ENCODE results near the gene TSPO2. TPM values are rescaled to one million over a fixed set of nuclear protein-coding genes. Genes with fewer than 3 reads are reported as not detected.

Gene TSPO2
- polyA plus RNA-seq, 3 donors, result not detected

DNA sequence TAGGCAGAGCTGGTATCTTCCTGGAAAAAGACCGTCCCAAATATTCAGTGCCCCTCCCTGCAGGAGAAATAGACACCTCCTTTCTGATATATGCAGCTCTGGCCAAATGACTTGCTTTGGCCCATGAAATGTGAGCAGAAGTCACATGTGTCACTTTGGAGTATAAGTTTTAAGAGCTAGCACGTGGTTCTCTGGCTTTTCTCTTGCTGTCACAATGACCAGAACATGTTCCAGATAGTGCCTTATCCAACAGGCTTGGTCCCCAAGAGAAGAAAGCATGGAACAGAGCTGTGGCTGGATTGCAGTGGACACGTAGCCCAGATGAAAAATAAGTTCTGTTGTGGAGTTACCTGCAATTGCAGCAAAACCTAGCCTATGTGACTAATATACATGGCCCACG, 43.6 kb upstream of the TSPO2 start:
- no peak overlapping the region for H3K4me3 Mint-ChIP-seq
- DNase-seq, result no peak
- Histone ChIP-seq H4K20me1 (ENCODE audit: insufficient read depth, low read length) (no peaks in the 10 kb centered on the region), H3K27ac (ENCODE audit: low read depth in 1 of 2, low read length in 2 of 2) (no peak overlapping the region), H3K4me3 (replicated peaks in 1 of 3; ENCODE audit: low read depth in 2 of 3, low read length in 3 of 3) (no peak overlapping the region), H3K79me2 (ENCODE audit: insufficient read depth, low read length) (no peaks in the 10 kb centered on the region), H2AFZ (ENCODE audit: insufficient read depth, low read depth, low read length, poor library complexity, severe bottlenecking) (no peak overlapping the region), H3K27me3 (ENCODE audit: control insufficient read depth in 2 of 2, insufficient read depth in 2 of 2, low read length in 2 of 2) (no peaks in the 10 kb centered on the region), H3K9ac (ENCODE audit: insufficient read depth, low read length, poor library complexity, severe bottlenecking) (no peak overlapping the region), H3K4me2 (replicated peaks; ENCODE audit: extremely low read depth, low read length, poor library complexity, severe bottlenecking) (no peak overlapping the region), H3K9me3 (replicated peaks in 1 of 2; ENCODE audit: control insufficient read depth in 1 of 2, insufficient read depth in 1 of 2, low read length in 2 of 2) (no peaks in the 10 kb centered on the region), H3K36me3 (replicated peaks in 1 of 2; ENCODE audit: control insufficient read depth in 1 of 2, insufficient read depth in 2 of 2, low read length in 2 of 2) (no peaks in the 10 kb centered on the region), H3K4me1 (ENCODE audit: control insufficient read depth in 1 of 2, insufficient read depth in 2 of 2, low read length in 2 of 2) (no peaks in the 10 kb centered on the region)
- WGBS (ENCODE audit: insufficient coverage), result 90% methylated on average over 1 of the region's 4 CpGs
- intact Hi-C loops (cut with micrococcal nuclease), result no loop called here
- no peaks in the 10 kb centered on the region for H3K4me1 Mint-ChIP-seq
- H3K27ac Mint-ChIP-seq, result no peak overlapping the region
- TF ChIP-seq, protein P1, sequence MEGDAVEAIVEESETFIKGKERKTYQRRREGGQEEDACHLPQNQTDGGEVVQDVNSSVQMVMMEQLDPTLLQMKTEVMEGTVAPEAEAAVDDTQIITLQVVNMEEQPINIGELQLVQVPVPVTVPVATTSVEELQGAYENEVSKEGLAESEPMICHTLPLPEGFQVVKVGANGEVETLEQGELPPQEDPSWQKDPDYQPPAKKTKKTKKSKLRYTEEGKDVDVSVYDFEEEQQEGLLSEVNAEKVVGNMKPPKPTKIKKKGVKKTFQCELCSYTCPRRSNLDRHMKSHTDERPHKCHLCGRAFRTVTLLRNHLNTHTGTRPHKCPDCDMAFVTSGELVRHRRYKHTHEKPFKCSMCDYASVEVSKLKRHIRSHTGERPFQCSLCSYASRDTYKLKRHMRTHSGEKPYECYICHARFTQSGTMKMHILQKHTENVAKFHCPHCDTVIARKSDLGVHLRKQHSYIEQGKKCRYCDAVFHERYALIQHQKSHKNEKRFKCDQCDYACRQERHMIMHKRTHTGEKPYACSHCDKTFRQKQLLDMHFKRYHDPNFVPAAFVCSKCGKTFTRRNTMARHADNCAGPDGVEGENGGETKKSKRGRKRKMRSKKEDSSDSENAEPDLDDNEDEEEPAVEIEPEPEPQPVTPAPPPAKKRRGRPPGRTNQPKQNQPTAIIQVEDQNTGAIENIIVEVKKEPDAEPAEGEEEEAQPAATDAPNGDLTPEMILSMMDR (IDR thresholded peaks at IDR 0.05), result no peak
- no peaks in the 10 kb centered on the region for H3K36me3 Mint-ChIP-seq
- peaks cover 5 to 16% (median 15%) of the 10 kb centered on the region in 3 donors for H3K27me3 Mint-ChIP-seq (ENCODE audit: low read depth in 3 of 3)
- H3K9me3 Mint-ChIP-seq, result no peaks in the 10 kb centered on the region

DNA sequence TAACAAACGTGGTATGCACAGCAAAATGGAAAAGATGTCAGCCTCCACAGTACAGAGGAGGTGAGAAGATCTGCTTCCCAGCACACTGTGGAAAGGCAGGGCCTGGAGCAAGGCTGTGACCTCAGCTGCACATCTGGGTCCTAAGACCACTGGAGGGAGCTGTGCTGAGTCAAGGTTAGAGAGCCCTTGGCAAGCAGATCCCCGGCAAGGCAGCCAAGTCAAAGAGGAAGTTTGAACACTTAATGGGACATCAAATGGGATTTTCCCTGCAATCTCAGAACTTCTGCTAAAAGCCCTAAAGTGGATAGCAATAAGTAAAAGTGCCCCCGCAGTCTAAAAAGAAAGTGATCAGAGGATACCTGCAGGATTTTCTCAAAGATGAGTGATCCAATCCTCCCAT, 42.7 kb upstream of the TSPO2 start:
- H3K9me3 ChIP-seq (replicated peaks in 1 of 2; ENCODE audit: control insufficient read depth in 1 of 2, insufficient read depth in 1 of 2, low read length in 2 of 2), result no peaks in the 10 kb centered on the region
- H3K27me3 Mint-ChIP-seq (ENCODE audit: low read depth in 3 of 3), result peaks cover 4 to 16% (median 12%) of the 10 kb centered on the region in 3 donors
- peak overlapping the region in 1 of 2 donors; percentile 2 for H3K4me3 Mint-ChIP-seq
- TF ChIP-seq, protein P1 (IDR thresholded peaks at IDR 0.05), result peak; percentile 27
- H3K36me3 Mint-ChIP-seq, result no peaks in the 10 kb centered on the region
- H3K4me2 ChIP-seq (replicated peaks; ENCODE audit: extremely low read depth, low read length, poor library complexity, severe bottlenecking), result no peak overlapping the region
- DNase-seq, result peak; percentile 45 to 87 (median 55)
- H3K27ac Mint-ChIP-seq, result peak overlapping the region in 1 of 7 donors; percentile 47
- no peaks in the 10 kb centered on the region for H3K4me1 Mint-ChIP-seq
- no peaks in the 10 kb centered on the region for H3K79me2 ChIP-seq (ENCODE audit: insufficient read depth, low read length)
- H4K20me1 ChIP-seq (ENCODE audit: insufficient read depth, low read length), result no peaks in the 10 kb centered on the region
- H2AFZ ChIP-seq (ENCODE audit: insufficient read depth, low read depth, low read length, poor library complexity, severe bottlenecking), result no peak overlapping the region
- WGBS (ENCODE audit: insufficient coverage), result no CpG with 5 or more reads among the region's 3 CpGs
- H3K4me3 ChIP-seq (replicated peaks in 1 of 3; ENCODE audit: low read depth in 2 of 3, low read length in 3 of 3), result no peak overlapping the region
- H3K36me3 ChIP-seq (replicated peaks in 1 of 2; ENCODE audit: control insufficient read depth in 1 of 2, insufficient read depth in 2 of 2, low read length in 2 of 2), result no peaks in the 10 kb centered on the region
- H3K27ac ChIP-seq (ENCODE audit: low read depth in 1 of 2, low read length in 2 of 2), result no peak overlapping the region
- no peaks in the 10 kb centered on the region for H3K27me3 ChIP-seq (ENCODE audit: control insufficient read depth in 2 of 2, insufficient read depth in 2 of 2, low read length in 2 of 2)
- intact Hi-C loops (cut with micrococcal nuclease), result no loop called here
- no peak overlapping the region for H3K9ac ChIP-seq (ENCODE audit: insufficient read depth, low read length, poor library complexity, severe bottlenecking)
- no peaks in the 10 kb centered on the region for H3K9me3 Mint-ChIP-seq
- no peaks in the 10 kb centered on the region for H3K4me1 ChIP-seq (ENCODE audit: control insufficient read depth in 1 of 2, insufficient read depth in 2 of 2, low read length in 2 of 2)
